Stimulated activated CD4-positive, alpha-beta T cell treated with anti-CD3 and anti-CD28 coated beads, Interleukin-2, amount 100 ng/mL, for 24 hours (primary cell): ENCODE data around the gene RAB11FIP5.

ENCODE experiments used
- DNase-seq, 2 donors: peaks; one replicate each; pipeline ENCODE4 v3.0.0-alpha.2; 2020

RAB11FIP5 gene

DNA sequence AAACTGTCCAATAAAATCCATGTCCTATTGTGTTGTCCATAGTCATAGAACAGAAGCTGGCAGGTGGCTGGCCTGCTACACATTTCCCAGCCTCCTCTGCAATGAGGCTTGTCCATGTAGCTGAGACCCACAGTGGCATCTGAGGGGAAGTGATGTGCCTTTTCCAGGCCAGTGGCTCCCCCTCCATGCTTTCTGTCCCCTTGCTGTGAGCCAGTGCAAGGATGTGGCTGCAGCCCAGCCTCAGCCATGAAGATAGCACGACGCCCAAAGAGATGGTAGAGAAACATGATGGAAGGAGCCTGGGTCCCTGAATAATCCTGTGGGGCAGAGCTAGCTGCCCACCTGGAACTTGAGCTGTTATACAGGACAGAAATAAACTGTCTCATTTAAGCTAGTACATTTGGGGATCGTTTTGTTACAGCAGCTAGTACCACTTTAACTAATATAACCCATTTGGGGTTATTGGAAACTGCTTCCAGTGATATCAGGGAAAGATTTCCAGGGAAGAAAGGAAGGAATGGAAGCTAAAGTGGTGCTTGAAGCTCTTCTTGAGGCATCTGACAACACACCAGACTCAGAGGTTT lies 81.6 kb downstream of the RAB11FIP5 start:
- no peak for DNase-seq

DNA sequence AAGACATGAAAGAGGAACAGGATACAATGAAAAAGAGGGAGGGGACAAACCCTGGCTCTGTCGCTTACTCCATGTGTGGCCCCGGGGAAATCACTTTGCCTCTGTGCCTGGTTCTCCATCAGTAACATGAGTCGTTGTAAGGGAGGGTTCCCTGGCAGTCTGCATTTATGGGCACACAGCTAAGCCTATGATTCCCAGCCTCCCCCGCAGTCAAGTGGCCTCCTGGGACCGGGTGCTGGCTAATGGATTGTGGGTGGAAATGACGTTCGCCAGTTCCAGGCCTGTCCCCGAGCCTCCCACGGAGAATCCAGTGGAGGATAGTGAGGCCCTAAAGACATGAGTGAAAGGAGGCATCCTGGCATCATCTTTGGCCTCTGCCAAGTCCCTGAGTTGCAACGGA lies 83.9 kb downstream of the RAB11FIP5 start:
- no peak for DNase-seq

DNA sequence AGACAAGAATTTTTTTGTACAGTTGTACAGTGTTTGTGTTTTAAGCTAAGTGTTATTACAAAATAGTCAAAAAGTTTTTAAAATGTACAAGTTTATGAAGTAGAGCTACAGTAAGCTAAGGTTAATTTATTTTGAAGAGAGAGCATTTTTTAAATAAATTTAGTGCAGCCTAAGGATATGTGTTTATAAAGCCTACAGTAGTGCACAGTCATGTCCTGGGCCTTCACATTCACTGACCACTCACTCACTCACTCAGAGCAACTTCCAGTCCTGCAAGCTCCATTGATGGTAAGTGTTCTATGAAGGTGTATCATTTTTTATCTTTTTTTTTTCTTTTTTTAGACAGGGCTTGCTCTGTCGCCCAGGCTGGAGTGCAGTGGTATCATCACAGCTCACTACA lies 85.4 kb downstream of the RAB11FIP5 start:
- DNase-seq = no peak

DNA sequence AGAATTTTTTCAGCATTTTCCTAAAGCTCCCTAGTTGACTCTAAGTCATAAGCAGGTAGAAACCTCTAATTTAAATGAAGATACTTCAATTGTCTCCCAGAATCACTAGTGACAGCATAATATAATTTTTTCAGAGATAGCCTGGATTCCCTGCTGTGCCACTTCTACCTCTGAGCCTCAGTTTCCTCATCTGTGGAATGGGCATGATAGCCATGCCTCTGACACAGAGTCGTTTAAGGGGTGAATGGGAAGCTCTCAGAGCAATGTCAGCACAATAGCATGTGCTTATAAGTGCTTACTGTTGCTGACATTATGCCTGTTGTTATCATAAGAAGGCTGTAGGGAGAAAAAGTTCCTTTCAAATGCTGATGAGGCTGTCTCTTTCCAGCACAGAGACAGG lies 89.3 kb downstream of the RAB11FIP5 start:
- no peak for DNase-seq
